NCI-H187 (cell line): ENCODE results near the gene TTK.

Experiments used
- DNase-seq, 2 experiments: peaks; one replicate each; lab custom pipeline; 2025; lab: John Stamatoyannopoulos, UW

Gene TTK

DNA sequence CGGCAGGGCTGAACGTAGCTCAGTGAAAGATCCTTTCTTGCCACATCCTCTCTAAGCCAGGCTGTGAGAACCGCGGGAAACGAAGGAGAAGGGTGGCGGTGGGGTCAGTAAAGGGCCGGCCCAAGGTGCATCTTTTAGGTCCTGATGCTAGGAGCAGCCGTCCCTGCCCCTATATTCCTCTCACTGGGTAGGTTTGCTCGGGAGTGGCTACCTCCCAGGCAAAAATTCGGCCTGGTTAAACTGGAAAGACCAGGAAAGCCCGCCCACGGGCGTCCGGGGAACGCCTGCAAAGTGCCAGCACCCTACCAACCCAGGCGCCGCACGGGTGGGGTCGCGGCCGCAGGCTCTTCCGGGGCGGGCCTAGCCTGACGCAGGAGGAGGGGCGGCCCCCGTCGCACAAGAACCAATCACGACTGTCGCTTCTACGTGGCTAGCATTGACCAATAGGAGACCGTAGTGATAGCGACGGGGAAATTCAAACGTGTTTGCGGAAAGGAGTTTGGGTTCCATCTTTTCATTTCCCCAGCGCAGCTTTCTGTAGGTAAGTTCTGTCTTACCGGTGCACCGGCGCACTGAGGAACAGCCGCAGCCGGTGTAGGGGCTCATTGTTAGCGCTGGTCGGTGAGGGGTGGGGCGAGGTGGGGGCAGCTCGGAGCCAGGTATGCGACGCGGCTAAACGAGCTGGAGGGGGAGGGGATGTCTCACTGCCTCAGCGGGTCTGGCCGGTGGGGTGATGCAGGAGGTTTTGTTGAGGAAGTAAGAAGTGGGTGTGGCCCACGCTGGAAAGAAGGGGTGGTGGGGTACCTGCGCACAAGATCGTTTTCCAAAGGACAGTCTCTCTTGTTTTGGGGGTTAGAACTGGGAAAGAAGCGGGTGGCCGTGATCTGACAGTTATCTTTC, at the start of gene TTK:
TSS of gene TTK (plus strand) at position 477 of the 900 bp plus-strand sequence. CDS start 1,195 bp downstream, outside the sequence.
- peak; percentile 77 to 92 for DNase-seq

DNA sequence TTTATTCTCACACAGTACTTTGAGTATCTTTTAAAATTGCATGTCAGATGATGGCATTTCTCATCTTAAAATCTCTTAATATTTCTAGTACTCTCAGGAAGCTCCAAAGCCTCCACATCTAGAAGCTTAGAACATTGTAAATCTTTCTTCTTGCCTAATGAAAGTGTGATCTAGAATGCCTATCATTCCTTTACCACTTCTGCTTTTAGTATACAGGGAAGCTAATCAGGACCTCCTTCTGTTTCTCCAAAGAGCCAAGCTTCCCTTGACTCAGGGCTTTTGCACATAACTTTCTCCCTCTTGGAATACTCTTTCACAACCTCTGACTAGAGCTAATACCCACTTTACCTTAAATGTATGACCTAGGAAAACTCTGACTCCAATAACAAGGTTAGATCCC, 49.6 kb upstream of the TTK start:
- DNase-seq = no peak

DNA sequence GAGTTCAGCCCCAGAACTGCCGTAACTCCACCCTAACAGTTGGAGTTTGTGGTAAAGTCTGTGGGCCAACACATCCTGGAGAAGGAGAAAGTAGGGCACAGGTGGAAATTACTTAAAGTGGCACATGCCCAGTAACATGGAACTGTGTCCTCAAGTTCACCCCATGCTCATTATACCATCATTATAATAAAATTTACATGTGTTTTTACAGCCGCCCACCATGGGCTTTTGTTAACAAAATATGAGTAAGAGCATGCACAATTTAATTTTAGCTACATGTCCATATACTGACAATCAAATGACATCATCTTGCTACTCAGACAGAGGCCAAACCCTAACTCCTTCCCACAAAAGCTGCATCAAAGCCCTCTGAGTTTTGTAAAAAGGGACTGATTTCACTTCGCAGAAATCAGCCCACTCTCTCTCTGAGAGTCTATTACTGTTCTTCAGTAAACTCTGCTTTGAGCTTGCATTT, 39.8 kb upstream of the TTK start:
- no peak for DNase-seq

DNA sequence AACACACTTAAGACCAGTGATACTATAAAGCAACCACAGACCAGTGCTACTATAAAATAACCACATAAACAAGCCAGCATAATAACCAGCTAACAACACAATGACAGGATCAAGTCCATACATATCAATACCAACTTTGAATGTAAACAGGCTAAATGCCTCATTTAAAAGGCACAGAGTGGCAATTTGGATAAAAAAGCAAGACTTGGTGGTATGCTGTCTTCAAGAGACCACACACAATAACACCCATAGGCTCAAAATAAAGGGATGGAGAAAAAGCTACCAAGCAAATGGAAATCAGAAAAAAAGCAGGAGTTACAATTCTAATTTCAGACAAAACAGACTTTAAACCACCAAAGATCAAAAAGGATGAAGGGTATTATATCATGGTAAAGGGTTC, 37.3 kb upstream of the TTK start:
- no peak for DNase-seq

DNA sequence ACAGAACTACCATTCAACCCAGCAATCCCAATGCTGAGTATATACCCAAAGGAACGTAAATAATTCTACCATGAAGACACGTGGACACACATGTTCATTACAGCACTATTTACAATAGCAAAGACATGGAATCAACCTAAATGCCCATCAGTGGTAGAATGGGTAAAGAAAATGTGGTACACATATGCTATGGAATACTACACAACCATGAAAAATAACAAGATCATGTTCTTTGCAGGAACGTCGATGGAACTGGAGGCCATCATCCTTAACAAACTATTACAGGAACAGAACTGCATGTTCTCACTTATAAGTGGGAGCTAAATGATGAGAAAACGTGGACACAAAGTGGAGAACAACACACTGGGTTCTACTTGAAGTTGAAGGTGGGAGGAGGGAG, 34.7 kb upstream of the TTK start:
- DNase-seq = no peak

DNA sequence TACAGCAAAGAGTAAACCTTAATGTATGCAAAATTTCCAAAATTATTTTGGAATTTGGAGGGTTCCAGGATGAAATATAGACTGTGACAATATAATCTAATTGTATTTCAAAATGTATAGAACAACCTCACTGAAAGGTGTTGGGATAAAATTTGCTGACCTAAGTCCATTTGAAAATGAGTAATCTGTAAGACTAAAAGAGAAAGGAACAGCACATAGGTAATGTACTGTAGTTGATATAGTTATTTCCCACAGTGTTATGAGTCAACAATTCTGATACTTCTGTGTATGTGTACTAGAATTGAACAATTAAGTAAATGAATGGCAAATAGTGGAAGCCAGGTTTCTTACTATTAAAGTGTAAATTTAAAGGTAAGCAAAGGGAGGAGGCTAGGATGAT, 33.3 kb upstream of the TTK start:
- no peak for DNase-seq

DNA sequence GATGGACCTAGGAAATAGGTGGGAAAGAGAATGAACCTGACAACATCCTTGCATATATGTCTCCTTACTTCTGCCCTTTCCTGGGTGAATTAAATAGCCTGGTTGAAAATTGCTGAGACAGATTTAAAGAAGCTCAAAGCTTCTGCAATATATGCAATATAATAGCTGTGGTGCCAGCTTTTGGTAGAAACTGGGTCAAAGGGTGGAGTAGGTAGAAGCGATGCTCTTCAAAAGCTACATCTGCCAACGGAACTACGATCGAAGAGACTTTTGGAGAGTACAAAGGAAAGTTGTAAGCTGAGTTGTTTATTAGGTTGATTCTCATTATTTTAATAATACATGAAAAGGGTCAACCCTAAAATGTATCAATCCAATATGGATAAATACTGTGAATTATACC, 22.8 kb upstream of the TTK start:
- no peak for DNase-seq

DNA sequence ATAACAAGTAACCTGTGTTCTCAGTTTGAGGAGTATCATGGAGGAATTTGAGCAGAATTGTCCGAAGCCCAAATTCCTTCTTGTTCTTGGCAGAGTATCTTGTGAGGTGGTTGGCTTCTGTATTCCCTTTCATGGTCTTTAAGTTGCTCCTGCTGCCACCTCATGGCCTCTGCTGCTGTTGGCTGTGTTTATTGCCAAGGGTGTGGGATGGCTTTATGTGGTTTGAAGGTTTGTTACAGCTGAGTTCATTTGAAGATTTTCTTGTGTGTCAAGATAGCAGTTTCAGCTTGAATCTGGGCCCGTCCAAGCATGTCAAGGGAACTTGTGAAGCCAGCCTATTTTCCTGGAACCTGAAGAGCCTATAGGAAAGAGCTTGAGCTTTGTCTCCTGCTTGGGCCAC, 20.2 kb upstream of the TTK start:
- DNase-seq = peak; percentile 10 to 67

DNA sequence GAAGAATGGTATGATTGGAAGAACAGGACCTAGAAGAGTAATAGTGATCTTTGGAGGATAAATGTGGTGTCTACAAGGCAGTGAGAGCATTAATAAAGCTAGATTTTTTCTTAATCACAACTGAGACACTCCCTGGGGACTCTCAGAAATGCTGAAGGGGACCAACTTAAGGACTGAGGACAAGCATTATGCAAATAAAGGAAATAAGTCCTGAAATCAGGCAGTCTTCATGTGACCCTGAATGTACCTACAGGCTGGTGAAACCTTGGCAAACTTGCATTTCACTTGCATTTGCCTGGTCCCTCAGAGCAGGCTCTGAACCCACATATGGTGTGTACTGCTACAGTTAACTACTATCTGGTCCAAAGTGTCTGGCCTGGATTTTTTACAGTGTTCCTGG, 19.3 kb upstream of the TTK start:
- no peak for DNase-seq

DNA sequence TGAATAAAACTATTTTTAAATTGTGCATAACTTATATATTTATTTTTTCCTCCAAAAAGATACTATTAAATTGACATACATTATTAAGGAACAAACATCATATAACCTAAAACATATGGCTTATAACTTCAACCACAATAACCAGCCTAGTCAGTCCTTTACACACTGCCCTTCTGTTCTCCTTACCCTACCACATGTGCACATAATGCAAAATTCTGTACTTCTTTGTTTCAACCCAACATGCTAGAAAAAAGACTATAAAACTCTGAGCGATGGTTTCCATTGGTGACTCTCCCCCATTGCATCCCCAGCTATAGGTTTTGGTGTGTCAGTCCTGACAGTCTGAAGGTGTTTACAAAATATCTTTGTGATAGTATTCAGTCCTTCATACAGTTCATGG, 14.8 kb upstream of the TTK start:
- DNase-seq = no peak

DNA sequence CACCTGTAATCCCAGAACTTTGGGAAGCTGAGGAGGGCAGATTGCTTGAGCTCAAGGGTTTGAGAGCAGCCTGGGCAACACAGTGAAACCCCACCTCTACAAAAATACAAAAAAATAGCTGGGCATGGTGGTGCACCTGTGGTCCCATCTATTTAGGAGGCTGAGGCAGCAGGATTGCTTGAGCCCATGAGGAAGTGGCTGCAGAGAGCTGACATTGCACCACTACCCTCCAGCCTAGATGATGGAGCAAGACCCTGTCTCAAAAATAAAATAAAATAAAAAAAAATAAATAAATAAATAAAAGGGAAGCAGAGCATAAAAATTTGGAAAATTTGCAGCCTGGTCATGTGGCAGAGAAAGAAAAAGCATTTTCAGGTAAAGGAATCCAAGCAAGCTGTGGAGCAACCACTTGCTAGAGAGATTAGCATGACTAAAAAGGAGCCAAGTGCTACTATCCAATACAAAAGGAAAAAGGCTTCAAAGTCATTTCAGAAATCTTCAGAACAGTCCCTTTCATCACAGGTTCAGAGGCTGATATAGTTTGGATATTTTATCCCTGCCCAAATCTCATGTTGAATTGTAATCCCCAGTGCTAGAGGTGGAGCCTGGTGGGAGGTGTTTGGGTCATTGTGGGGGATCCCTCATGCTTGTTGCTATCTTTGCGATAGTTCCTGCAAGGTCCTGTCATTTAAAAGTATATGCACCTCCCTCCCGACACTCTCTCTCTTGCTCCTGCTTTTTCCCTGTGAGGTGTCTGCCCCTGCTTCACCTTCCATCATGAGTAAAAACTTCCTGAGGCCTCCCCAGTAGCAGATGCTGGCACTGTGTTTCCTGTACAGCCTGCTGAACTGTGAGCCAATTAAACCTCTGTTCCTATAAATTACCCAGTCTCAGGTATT, 11.2 kb upstream of the TTK start:
- no peak for DNase-seq

DNA sequence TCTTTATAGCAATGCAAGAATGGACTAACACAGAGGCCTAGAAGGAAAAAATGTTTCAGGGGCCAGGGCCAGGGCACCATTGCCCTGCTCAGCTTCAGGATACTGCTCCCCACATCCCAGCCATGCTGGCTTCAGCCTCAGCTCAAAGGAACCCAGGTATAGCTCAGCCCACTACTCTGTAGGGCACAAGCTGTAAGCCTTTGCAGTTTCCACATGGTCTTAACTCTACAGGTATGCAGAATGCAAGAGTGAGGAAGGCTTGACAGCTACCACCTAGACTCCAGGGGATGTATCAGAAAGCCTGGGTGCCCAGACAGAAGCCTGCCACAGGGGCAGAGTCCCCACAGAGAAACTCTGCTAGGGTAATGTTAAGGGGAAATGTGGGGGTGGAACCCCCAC, 10.5 kb upstream of the TTK start:
- DNase-seq = no peak

DNA sequence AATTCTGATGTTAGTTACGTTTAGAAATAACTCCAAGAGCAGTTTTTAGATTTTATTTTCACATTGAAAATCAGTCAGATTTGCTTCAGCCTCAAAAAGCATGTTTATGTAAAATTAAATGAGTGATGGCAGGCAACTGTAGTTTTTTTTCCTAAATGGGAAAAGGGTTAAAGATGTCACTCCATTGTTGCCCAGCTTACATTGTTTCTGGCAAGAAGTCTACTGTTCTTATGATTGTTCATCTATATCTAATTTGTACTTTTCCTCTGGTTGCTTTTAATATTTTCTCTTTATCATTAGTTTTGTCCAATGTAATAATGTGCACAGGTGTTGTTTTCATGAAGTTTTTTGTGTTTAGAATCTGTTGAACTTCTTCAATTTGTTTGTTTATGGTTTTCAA, 6.7 kb upstream of the TTK start:
- DNase-seq = no peak

DNA sequence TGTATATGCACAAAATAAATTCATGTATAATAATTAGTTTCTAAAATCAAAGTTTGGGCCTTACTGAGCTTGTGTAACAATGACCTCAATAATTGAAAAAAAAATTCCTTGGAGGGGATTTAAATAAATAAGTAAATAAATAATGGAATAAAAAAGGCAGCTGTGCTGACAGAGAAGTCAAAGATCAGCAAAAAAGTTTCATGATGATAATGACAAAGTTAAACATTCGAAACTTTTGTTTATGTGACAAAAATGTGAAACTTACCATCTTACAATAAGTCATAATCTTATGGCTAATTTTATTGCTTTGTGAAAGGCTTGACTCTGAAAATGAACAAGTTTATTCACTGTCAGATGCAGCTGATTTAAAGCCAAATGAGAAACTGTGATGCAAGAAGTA, 3.1 kb upstream of the TTK start:
- no peak for DNase-seq

DNA sequence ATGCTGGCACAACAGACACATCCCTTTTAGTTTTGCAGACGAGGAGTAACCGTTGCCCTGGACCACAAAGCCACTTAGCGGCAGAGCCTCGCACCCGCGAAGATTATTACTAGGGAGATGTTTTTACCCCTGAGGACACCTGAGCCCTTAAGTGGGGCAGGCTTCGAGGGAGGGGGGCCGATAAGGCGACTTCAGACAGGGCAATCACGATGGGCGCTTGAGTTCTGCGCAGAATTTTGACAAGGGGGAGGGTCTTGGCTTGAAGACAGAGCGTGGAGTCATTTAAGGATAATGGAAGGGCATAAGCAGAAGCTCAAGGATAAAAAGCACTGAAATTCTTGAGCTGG, 650 bp upstream of the TTK start:
- peak in 1 of 2 experiments; percentile 55 for DNase-seq

DNA sequence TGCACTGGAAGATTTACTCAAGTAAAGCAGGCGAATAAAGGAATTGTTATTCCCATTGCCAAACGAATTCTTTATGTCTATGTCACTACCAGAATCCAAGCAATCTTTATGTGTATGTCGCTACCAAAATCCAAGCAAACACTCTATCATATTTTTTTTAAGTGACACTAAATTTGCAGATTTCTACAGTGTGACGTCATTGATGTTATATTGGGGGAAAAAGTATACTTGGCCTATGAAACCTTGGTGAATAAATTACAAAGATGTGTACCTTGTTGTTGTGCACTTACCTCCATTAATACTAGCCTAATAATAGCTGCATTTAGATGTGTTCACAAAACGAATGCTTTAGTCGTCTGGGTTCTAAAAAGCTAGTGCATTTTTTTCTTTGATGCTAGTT, 957 bp downstream of the TTK start:
- no peak for DNase-seq

DNA sequence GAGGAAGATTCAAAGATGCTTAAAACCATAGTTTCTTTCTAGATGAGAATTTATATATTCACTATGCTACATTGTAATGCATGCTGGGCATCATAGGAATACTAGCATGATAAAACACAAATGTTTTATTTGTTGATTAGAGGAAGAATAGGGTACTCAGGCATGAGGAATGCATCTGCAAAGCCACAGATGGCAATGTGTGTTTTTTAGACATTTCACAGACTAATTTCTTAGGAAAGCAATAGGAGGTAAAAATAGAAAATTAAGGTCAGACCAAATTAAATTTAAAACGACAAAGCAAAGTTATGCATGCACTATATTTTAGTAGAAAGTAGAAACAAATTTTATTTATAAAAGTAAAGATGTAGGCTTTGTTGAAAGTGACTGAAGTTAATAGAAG, 2.1 kb downstream of the TTK start:
- DNase-seq = no peak

DNA sequence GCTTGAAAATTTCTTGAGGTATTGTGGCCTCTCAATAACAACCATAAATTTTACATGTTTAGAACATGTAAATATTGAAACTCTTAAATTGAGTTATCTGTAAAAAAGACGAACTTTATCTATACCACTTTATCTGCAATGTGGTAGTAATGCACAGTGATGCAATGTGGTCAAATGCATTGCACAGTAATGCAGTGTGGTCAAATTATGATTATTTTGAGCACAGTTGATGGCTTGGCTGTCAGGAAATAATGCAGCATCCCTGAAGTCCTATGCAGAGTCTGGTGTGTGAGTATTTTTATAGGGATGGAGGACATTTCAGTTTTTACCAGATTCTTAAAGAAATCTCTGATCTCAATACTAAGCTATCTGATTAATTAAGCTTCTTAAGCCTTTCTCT, 5.1 kb downstream of the TTK start:
- DNase-seq = no peak

DNA sequence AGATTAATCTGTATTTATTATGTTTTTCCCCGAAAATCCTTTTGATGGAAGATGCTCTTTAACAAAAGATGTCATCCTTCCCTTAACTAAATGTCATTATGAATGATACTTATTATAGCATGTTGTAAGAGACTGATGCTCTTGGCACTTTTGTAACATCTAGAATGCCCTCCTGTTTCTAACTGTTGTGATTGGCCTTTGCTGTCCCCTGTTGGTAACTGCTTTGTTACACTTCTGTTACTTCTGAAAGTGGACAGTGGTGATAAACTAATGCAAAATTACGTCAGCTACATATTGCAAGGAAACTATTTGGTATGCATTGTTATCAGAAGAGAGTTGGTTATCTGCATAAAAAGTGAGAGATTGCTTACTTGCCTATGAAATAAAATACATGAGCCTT, 5.8 kb downstream of the TTK start:
- DNase-seq = no peak

DNA sequence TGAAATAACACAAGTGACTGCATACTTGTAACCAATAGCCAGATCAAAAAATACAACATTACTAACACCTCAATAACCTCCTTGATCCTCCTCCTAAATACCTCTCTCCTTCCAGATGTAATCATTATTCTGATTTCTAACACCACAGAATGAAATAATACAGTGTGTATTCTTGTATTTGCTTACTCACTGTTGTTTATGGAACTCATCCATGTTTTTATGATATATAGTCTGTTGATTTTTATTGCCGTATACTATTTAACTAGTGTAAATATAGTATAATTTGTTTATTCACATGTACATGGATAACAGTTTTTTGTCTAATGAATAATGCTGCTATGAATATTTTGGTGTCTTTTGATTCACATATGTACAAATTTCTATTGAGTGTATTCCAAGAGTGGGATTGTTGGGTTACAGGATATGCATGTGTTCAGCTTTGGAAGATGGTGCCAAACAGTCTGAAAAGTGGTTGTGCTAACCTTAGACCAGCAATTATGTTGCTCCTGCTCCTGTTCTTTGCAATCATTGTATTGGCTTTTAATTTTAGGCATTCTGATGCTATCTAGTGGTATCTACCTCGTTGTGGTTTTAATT, 11.5 kb downstream of the TTK start:
- no peak for DNase-seq

DNA sequence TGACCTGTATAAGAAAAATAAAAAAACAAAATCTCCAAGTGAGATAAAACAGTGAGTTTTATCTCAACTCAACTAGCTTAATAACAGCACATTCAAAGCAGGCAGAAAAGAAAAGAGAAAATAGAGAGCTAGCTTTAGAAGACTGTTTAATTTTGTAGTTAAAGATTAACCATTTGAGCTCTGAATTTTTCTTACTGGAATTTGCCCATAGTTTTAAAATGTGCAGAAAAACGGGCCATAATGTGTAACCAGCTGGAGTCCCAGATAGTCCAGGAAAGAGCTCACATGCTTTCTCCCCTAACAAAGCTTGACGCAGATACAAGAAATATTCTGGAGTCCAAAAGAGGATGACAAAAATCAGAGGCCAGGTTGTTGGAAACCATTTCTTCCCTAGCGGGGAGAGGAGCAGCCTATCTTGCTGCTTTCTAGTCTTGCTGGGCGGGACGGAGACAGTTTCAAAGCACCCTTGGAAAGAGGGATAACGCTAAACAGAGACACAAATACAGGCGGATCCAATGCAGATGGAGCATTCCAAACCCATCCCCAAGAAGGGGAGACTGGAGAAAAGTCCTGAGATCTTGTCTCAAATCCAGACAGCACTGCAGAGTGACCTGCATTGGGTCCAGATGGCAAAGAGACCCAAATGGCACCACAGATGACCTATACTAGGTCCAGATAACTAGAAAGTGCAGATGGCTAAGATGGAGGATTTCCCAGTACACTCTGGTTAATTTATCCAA, 16.1 kb downstream of the TTK start:
- no peak for DNase-seq

DNA sequence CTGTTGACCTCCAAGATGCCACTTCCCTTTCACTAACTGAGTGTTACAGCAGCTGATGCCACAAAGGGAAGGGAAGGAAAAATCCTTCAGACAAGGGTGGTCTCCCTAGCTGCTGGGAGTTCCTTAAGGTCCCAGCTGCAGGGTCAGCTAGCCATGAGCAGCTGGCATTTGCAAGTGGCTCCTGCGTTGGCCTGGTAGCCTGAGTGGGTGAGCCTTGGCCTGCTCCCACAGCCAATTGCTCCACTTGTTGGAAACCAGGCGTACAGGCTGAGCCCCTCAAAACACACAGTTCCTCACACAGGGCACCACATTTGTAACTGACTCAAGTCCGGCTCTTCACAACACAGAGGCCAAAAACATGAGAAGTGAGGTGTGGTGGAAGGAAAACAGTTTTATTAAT, 16.7 kb downstream of the TTK start:
- no peak for DNase-seq
